ENCODE data around the gene OXCT1.
A peak's percentile ranks its signal among the peaks of the same experiment; 100 is the strongest.
"Not testable (repeated sequence)": the region's sequence is repeated elsewhere in the genome, so short reads cannot be mapped to it uniquely, and the experiment has no call there.

OXCT1 gene

DNA sequence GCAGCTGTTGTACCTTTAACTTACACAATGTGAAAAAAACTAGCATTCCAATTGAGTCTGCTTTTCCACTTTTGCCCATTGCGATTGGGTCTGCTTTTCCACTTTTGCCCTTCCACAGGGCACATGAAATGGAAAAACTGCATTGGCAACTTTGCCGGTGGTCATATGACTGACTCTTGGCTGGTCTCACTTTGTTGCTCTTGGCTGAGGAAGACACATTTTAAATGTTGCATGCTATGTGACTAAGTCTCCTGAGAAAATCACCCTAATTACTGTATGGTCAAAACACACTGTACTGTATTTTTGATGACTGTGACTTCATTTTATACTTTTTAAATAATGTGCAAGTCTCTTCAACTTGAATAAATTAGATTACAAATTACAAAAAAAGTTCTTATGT, 1.6 kb upstream of the OXCT1 start:
- peak; percentile 31 to 76 for DNase-seq

DNA sequence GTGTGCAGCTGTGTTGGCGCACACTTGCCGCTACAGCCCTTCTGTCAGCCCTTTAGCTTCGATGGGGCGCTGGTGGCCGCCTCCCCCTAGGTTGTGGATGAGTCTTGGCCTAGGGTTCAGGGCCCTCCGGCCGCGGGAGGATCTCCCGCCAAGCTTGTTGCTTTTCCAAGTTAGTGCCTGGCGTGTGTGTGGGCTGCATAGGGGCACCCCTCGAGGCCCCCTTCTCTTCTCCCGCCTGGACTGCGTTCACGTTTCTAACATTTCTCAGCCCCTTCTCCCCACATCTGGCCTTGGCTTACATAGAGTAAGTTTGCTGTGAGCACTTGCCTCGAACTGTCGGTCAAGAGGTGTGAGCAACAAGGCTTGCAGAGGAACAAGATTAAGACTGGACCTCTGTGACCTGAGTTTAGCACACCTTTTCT, 413 bp upstream of the OXCT1 start:
- DNase-seq, result no peak

DNA sequence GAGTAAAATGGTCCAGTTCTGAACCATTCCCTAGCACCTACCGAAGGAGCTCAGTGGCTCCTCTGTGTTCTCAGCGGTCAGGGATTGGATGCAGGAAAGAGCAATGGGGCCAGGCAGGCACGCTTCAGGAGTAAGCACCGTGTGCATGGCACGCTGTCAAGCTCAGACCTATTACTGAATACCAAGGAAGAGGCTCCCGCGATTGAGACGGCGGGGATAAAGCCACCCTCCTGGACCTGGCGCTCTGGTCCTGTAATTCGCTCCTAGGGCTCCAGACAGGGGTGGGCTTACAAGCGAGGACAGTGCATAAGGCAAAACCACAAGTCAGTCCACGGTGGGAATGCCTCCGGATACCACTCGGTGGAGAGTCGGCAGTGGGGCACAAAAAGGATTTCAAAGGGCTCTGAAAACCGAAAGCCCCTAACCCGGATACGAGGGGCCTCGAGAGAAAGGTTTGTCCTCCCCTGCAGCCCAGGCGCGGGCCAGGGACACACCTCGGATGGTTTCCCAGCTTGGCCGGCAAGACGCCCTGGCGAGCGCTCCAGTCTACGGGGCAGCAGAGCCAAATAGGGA, 988 bp downstream of the OXCT1 start:
- peak in 1 of 2 experiments; percentile 53 for DNase-seq

DNA sequence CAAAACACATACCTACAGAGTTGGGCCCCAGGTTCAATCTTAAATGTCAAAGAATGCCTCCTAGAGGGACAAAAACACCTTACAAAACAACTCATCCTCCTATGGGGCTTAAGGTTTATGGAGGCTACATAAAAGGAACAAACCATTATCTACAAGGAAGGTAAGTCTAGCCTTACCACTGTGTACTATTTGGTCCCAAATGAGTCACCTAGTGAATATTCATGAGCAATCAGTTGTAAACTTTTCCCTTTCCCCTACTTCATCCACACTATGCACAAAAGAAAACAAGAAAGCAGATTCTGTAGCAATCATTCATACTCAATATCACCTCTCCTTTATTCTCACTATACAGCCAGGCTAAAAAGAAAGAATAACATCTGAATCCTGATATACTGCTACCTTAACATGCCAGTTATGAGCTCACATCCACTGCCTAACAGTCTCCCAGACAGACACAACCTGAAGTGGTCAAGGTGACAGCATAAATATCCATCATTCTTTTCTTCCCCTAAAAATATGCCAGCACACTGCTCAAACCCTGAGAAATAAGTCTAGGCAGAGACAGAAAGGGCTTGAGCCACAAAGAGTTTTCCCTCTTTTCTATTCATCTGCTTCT, 6.2 kb downstream of the OXCT1 start:
- no peak for DNase-seq

DNA sequence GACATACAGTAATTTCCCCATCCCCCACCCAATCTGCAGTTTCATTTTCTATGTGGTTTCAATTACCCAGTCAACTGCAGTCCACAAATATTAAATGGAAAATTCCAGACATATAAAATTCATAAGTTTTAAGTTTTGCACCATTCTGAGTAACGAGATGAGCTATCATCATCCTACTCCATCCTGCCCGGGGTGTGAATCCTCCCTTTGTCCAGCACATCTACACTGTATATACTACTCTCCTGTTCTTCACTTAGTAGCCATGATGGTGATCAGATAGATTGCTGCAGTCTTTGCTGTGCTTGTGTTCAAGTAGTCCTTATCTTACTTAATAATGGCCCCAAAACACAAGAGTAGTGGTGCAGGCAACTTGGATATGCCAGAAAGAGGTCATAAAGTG, 11.3 kb downstream of the OXCT1 start:
- DNase-seq, result no peak

DNA sequence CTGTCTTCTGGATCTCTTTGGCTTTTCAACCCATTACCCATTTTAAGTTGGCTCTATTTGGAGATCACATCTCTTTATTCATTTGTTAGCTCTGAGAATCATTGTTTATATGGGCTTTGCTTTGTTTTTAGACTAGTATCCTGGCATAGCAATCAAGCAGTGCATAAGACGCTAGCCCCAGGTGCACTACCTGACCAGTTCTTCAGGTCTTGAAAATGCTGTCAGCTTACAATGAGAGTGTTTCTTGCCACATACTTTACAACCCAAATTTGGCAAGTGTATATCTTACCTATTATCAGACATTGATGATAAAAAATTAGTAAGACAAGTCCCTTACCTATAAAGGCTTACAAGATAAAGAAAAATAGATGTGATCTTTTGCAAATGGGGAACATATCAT, 12.2 kb downstream of the OXCT1 start:
- DNase-seq, result no peak

DNA sequence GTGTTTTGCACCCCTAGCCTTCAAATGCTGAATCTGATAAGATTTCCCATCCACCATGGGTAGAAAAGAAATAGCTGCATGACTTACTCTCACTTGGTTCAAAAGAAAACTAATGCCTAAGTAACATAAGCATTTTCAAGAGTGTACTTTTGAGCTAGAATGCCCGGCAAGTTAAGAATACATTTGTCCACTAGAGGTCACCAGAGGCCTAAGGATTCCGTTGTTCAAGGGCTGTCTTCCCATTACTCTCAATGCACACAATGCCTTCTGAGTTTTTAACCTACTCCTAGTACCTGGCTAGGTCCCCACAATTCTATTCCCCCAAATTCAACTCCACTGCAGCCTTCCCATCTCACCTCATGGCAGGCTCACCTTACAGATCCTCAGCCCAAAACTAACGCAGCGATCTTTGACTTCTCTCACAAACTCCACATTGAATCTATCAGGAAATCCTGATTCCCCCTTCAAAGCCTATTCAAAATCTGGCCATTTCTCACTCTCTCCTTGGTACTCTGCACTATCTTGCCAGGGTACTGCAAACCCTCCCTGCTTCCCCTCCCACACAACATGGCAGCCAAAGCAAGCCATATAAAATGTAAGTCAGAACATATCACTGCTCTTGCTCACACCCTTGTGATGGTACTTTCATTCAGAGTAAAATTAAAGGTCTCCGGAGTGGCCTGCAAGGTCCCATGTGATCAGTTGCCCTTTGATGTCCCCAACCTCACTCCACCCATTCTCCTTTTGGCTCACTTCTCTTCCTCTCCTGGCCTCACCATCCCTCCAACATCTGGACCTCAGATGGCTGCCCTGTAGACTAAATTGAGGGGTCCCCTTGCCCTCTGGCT, 13.4 kb downstream of the OXCT1 start:
- peak; percentile 88 to 89 for DNase-seq

DNA sequence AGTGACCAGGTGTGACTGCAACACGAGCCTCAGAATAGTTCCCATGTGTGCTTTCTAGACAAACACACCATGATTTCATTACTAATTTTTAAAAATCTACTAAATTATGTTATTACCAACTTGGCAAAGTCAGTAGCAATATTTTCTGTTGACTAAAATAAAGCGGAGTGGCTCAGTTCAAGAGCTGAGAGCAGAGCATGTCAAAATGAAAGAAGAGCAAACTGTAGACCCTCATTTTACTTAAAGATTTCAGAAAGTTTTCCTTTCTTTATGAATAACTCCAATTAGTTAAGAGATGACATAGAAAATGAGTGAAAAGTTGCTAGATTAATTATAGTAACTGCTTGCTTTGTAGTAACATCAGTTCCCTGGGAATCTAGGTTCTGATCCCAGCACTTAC, 17.9 kb downstream of the OXCT1 start:
- DNase-seq, result no peak

DNA sequence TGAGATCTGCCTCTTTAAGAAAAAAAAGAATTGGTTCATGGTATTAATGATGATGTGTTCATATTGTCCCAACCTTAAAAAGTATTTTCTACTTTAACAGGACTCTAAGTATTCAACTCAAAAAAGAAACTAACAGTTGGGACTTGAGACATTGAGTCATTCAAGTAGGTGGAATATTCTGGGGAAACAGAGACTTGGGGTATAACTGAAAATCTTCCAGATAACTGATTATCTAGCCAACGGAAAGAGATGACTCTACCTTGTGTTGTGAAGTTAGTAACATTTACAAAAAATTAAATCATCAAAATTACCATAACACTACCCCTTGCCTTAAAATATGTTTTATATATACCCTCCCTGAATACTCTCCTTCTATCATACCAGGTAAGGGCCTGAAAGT, 19.1 kb downstream of the OXCT1 start:
- no peak for DNase-seq

DNA sequence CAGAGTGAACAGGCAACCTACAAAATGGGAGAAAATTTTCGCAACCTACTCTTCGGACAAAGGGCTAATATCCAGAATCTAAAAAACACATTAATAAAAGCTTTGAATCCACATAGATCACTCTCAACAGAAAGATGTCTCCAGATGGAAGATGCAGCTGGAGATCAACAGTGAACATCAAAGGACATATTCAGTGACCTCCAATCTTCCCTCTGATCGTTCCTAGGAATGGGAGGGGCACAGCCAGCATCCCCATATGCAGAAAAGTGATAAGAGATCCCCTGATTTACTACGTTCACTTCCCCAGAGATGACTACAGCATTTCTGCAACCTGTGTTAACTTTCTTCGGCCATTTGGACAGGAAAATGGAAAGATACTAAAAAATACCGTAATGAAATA, 21.2 kb downstream of the OXCT1 start:
- DNase-seq, result no peak

DNA sequence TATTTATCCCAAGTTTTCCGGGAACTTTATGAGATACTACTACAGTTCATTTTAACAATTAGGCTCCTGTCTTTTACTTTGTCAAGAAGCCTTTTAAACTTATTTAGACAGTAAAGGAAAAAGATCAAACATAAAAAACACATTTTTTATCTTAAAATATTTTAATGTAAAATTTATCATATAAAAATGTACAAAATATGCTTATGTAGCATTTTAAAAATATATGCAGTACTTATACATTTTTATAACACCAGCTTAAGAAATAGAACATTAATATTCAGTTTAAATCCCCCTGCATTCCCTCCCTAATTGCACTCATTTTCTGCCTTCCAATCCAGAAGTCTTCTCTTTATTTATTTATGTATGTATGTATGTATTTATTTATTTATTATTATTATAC, 24.5 kb downstream of the OXCT1 start:
- DNase-seq, result not testable (repeated sequence)

DNA sequence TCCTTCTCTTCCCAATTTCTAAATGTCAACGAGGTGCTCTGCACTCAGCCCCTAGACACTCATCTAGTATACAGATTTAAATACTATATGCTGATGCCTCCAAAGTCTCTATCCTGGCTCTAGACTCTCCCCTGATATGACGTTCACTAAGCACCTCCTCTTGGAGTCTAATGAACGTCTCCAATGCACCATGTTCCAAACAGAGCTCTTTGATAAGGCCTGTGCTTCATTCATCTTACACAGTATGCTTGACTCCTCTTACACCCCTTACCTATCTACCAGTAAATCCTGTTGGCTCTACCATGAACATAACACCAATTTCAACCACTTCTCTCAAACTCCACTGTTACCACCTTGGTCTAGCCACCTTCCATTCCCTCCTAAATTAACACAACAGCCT, 25.7 kb downstream of the OXCT1 start:
- no peak for DNase-seq

DNA sequence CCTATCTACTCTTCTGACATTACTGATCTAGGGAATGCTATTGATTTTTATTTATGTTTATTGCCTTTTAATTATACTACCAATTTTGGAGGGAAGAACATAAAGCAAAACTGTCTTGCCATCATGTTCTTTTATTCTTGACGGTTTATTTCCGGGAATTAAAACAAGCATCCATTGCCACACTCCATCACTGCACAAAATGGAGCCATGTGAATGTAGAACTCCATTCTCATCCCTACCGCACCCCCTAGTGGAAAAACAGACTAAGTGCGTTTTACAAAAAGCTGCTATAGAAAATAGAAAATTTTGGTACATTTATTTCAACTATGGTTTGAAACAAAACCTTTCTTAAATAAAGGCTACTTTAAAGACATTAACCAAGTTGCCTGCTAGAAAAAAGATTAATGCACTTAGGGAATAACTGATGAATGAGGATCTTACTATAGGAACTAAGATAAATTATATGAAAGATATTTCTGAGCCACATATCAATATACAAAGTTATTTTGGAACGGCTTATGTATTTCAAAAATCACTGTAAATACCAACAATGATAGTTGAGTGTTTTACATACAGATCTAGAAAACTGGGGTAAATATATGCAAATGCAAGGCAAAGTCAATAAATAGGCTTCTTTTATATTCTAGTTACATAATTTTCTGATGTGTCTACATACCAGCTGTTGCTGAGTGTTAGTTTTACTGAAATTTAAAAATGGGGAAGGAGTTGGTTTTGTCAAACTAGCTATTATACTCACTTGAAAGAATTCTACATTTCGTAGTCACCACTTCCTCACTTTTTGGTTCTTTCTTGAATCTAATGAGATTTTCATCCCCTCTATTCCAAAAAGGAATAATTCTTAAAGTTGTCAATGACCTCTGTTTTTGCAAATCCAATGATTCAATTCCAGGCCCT, 26.5 kb downstream of the OXCT1 start:
- DNase-seq, result peak; percentile 73 to 84

DNA sequence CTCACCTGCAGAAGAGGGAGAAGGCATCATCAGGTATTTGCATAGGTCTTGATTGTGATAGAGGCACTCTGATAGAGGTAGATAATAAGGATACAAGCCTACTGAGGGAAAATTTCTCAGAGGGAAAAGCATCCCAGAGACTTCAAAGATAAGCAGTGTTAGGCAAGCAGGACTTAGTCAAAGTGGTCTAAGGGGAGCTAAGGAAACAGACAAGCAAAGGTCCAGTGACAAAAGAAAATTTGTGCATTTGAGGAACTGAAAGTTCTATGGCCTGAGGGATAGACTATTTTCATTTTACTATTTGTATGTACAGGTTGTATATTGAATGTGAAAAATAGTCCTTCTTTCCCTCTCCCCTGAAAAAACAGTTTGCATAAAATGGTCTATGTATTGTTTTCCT, 27.4 kb downstream of the OXCT1 start:
- DNase-seq, result no peak

DNA sequence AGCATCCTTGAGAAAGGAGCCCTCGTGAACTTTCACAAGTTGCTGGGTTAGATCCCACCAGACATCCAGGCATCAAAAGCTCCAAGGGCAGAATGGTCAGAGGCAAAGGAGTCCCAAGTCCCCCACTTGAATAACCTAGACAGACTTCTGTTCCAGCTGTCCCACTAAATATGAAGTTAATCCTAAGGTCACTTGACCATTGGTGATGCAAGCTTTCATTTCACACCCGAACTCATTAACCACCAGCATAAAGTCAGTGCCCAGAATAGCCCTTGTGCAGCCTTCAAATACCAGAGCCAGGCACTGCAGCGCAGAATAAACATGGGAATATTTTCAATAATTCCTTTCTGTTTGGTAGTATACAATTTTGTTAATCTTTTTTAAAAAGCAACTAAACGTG, 28.9 kb downstream of the OXCT1 start:
- no peak for DNase-seq

DNA sequence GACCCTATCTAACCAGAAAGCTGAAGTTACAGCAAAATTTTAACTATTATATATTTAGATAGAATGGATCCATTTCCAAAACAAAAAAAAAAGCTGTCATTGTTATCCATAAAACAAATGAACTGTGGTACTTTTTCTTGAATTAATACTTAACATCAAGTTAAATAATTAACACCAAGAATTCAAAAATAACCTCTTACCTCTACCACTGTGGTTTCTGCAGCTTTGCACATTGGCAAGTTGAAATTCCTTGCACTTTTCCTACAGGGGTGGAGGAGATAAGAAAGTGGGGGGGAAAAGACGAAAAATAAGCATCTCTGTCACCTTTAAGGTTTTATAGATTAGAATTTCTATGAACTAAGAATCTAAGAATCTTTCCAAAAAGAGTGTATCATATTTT, 30.0 kb downstream of the OXCT1 start:
- DNase-seq, result no peak

DNA sequence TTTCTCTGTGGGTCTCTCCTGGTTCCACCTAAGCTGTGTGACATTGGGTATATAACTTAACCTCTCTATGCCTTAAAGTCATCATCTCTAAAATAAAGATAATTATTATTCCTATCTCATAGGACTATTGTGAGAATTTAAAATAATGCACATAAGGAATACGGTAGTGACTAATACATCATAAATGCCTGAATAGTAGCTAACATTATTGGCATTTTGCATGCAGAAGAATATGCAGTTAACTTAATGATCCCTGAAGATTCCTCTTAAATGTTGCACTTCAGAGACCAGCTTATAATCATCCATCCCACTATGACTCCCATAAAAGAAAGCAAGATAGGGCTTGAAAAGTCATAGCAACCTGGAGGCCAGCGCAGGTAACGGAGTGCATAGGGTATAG, 32.4 kb downstream of the OXCT1 start:
- DNase-seq, result no peak

DNA sequence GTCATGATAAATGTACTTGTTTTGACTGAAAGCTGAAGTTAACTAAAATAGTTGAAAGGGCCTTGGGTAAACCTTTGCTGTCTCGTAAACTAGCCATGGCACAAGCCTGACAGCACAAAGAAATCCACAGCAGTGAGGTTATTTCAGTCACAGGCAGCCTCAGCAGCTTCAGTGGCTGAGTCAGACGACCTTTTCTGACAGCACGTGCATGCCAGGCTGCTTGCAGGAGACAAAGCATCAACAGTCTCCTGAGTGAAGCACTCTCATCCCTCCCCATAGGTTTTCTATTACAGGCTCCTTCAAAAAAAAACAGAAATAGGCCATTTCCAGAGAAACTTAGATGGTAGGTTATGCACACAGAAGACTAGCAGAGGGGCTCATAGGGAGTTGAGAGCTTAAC, 34.6 kb downstream of the OXCT1 start:
- peak in 1 of 2 experiments; percentile 58 for DNase-seq

DNA sequence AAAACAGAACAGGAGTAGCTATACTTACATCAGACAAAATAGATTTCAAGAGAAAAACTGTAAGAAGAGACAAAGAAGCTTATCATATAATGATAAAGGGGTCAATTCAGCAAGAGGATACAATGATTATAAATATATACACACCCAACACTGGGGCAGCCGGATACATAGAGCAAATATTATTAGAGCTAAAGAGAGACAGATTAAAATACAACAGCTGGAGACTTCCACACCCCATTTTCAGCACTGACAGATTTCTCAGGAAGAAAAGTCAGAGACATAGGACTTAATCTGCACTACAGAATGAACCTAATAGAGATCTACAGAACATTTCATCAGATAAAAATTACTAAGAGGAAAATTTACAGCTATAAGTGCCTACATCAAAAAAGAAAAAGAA, 35.7 kb downstream of the OXCT1 start:
- no peak for DNase-seq

DNA sequence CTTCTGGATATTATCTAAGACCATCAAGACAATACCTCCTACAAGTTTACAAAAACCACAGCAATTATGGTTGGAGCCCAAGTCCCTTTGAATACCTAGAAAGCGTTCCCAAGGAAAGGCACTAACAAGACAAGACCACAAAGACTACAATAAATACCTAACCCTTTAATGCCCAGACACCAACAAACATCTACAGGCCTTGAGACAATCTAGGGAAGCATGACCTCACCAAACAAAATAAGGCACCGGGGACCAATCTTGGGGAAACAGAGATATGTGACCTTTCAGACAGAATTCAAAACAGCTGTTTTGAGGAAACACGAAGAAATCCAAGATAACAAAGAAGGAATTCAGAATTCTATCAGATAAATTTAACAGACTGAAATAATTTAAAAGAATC, 37.8 kb downstream of the OXCT1 start:
- DNase-seq, result no peak

DNA sequence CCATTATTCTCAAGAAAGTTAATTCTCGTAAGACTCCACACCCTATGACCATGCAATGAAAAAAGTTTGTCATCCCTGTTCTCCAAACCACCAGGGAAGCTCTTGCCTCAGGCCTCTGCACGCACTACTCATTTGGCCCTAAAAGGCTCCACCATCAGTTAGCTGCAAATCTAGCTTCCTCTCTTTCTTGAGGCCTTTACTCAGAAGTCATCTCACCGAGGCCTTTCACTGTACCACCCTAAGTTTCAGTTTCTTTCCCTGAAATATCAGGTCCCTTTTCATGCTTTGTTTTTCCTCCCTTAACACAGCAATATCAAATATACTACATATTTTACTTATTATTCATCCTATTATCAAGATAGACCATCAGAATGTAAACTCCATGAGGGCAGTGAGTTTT, 39.1 kb downstream of the OXCT1 start:
- no peak for DNase-seq

DNA sequence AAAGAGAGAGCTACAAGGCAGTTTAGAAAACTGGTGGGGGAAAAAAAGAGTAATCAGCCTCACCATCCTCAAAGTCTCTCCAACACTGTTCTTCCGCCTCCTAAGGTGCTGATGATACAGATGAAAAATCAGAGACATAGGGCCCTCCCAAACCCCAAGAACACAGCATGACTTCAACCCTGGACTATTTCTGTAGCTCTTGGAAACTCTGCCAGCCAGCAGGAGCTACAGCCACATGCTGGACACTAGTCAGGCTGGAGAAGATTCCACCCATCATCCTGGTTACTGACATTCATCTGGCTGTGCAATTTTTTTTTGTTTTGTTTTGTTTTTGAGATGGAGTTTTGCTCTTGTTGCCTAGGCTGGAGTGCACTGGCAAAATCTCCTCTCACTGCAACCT, 42.4 kb downstream of the OXCT1 start:
- no peak for DNase-seq

DNA sequence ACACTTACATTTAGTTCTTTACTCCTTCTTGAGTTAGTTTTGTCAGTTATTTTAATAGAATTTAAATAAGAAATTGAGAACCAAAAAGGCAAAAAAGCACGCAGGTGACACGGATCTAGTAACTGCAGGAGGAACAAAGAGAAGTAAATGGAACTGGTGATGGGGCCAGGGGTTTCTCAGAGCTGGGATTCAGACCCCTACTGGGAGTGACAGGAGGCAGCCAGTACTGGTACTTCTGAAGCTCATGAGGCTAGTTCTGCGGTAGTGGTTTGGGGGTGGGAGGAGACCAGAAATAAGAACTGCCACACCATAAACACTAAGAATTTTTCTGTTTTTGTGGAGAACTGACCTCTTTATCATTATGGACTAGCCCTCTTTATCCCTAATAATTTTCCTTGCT, 48.2 kb downstream of the OXCT1 start:
- no peak for DNase-seq

Data from NCI-H446 (cell line).